ENCODE measurements around the gene RABGEF1. TPM values are rescaled to one million over a fixed set of nuclear protein-coding genes. Genes with fewer than 3 reads are reported as not detected.
"Not testable (repeated sequence)": the region's sequence is repeated elsewhere in the genome, so short reads cannot be mapped to it uniquely, and the experiment has no call there.

The RABGEF1 gene
- total and polyA plus RNA-seq, 2 experiments from 2014 or later, result 68.2 to 71.5 TPM

DNA sequence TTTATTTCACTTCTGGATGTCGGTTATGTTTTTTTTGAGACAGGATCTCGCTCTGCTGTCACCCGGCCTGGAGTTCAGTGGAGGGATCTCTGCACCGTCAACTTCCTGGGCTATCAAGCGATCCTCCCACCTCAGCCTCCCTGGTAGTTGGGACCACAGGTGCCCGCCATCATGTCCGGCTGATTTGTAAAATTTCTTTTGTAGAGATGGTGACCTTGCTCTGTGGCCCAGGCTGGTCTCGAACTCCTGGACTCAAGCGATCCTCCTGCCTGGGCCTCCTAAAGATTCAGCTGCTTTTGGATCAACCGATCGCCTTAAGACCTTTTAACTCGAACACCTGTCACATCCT, 606 bp upstream of the RABGEF1 start:
- H3K36me3 ChIP-seq (ENCODE audit: low read depth), result peaks cover 7% of the 10 kb centered on the region; the same call in 1 of the 2 replicates
- no peaks in the 10 kb centered on the region for H3K9me2 ChIP-seq (ENCODE audit: insufficient read depth)
- TF ChIP-seq EZH2phosphoT487 (IDR thresholded peaks at IDR 0.05; ENCODE audit: insufficient read depth, low read depth) (no peak), EZH2 (IDR thresholded peaks at IDR 0.05; ENCODE audit: insufficient read depth, poor library complexity, severe bottlenecking) (no peak)
- WGBS, 2 experiments (ENCODE audit: low coverage in 1 of 2, low lambda C conversion rate in 2 of 2, missing lambda C conversion rate in 2 of 2), result 13 to 14% methylated on average over 12 of the region's 12 CpGs
- H3K27me3 ChIP-seq (replicated peaks; ENCODE audit: insufficient read depth), result no peaks in the 10 kb centered on the region
- peak; percentile 32 for DNase-seq
- peak overlapping the region; percentile 96 for H3K27ac ChIP-seq
- no peaks in the 10 kb centered on the region for H3K9me3 ChIP-seq (ENCODE audit: low read depth)
- H3K79me2 ChIP-seq (ENCODE audit: insufficient read depth), result peaks cover 92% of the 10 kb centered on the region
- H3K9ac ChIP-seq, result peak overlapping the region; percentile 100
- H2AFZ ChIP-seq, result peak overlapping the region; percentile 73
- in situ Hi-C loops (cut with MboI), result no loop called here
- no peaks in the 10 kb centered on the region for H4K20me1 ChIP-seq (ENCODE audit: insufficient read depth)
- peaks cover 16% of the 10 kb centered on the region for H3K4me1 ChIP-seq (ENCODE audit: insufficient read depth)
- H3K4me3 ChIP-seq, result peak overlapping the region; percentile 79
- peaks cover 32% of the 10 kb centered on the region for H3F3A ChIP-seq (ENCODE audit: insufficient read depth)
- H3K4me2 ChIP-seq (ENCODE audit: unreplicated experiment), result peak overlapping the region; percentile 85

DNA sequence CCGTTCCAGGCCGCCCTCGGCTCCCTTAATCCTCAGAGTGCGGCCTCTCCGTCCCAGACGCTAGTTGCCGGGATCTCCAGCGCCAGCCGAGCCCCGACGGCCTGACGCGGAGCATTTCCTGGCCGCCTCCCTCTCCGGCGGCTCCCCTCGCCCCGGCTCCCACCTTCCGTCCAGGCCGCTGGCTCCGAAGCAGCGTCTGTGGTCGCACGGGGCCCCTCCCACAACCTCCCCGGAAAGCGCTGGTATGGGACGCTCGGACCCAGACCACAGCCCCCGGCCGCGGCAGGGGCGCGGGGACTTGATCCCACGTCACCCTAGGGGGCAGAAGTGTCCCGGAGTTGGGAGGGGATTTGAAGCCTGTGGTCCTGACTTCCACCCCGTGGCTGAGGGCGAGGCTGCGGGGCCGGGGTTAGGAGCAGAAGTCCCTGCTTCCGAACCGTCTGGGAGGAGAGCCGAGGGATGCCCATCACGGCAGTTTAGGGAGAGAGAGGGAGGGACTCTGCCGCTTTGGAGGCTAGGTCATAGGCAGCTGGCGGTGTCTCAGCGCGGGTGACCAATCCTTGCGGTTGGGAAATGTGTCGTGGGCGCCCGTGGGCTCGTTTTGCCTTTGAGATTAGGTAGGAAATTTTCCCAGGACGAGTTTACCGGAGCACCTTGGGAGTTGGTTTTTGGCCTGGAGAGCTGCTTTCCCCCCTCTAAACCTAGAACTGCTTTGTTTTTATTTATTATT, 612 bp downstream of the RABGEF1 start:
- WGBS, 2 experiments (ENCODE audit: low coverage in 1 of 2, low lambda C conversion rate in 2 of 2, missing lambda C conversion rate in 2 of 2), result 0 to 1% methylated on average over 46 to 52 of the region's 54 CpGs
- Histone ChIP-seq H3F3A (ENCODE audit: insufficient read depth) (peaks cover 32% of the 10 kb centered on the region), H2AFZ (0 out of 2 replicates have a peak overlapping the region, but pooled peaks have one; percentile 12), H3K79me2 (ENCODE audit: insufficient read depth) (peaks cover 93% of the 10 kb centered on the region), H3K9ac (peak overlapping the region; percentile 100), H3K4me1 (ENCODE audit: insufficient read depth) (peaks cover 16% of the 10 kb centered on the region), H3K4me2 (ENCODE audit: unreplicated experiment) (peak overlapping the region; percentile 82), H3K4me3 (peak overlapping the region; percentile 79), H3K27ac (peak overlapping the region; percentile 96)
- DNase-seq, result peak; percentile 65
- in situ Hi-C loops (cut with MboI); H3K27me3 ChIP-seq (replicated peaks; ENCODE audit: insufficient read depth); H3K36me3 ChIP-seq (ENCODE audit: low read depth); H4K20me1 ChIP-seq (ENCODE audit: insufficient read depth); H3K9me3 ChIP-seq (ENCODE audit: low read depth); H3K9me2 ChIP-seq (ENCODE audit: insufficient read depth): not testable (repeated sequence)

GRCh38 chr7:66741710-66742049, 1.1 kb downstream of the RABGEF1 start:
- 1 to 4% methylated on average over 17 of the region's 17 CpGs for WGBS, 2 experiments (ENCODE audit: low coverage in 1 of 2, low lambda C conversion rate in 2 of 2, missing lambda C conversion rate in 2 of 2)
- Histone ChIP-seq H3K9me3 (ENCODE audit: low read depth) (no peaks in the 10 kb centered on the region), H3K36me3 (ENCODE audit: low read depth) (no peaks in the 10 kb centered on the region), H3F3A (ENCODE audit: insufficient read depth) (peaks cover 32% of the 10 kb centered on the region), H3K27me3 (replicated peaks; ENCODE audit: insufficient read depth) (no peaks in the 10 kb centered on the region), H3K4me1 (ENCODE audit: insufficient read depth) (peaks cover 16% of the 10 kb centered on the region), H2AFZ (no peak overlapping the region), H3K4me2 (ENCODE audit: unreplicated experiment) (peak overlapping the region; percentile 82), H3K9ac (peak overlapping the region; percentile 100), H3K9me2 (ENCODE audit: insufficient read depth) (no peaks in the 10 kb centered on the region), H3K27ac (peak overlapping the region; percentile 96), H4K20me1 (ENCODE audit: insufficient read depth) (no peaks in the 10 kb centered on the region), H3K79me2 (ENCODE audit: insufficient read depth) (peaks cover 95% of the 10 kb centered on the region), H3K4me3 (peak overlapping the region; percentile 79)
- in situ Hi-C loops (cut with MboI), result no loop called here
- TF ChIP-seq EZH2phosphoT487 (IDR thresholded peaks at IDR 0.05; ENCODE audit: insufficient read depth, low read depth), result no peak
- no peak for TF ChIP-seq EZH2 (IDR thresholded peaks at IDR 0.05; ENCODE audit: insufficient read depth, poor library complexity, severe bottlenecking)
- peak; percentile 69 for DNase-seq

DNA sequence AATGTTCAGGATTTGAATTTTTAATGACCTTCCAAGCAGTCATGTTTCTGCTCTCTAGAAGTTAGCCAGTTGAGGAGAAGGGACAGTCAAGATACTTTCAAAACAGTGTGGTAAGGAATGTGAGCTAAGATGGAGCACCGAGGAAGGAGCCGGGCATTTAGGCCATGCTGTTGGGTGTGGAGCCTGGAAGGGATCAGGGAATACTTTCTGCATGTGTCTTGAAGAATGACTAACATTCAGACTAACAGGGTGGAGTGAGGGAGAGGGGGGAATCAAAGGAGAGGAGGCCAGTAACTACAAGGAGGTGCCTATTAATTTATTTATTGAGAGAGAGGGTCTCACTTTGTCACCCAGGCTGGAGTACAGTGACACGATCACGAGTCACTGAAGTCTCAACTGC, 1.8 kb downstream of the RABGEF1 start:
- Histone ChIP-seq H3F3A (ENCODE audit: insufficient read depth) (peaks cover 37% of the 10 kb centered on the region), H3K27ac (peak overlapping the region; percentile 96), H3K4me1 (ENCODE audit: insufficient read depth) (peaks cover 22% of the 10 kb centered on the region), H3K4me3 (peak overlapping the region; percentile 79), H3K79me2 (ENCODE audit: insufficient read depth) (peaks cover 95% of the 10 kb centered on the region), H3K9ac (peak overlapping the region; percentile 100), H3K4me2 (ENCODE audit: unreplicated experiment) (peak overlapping the region; percentile 82)
- H3K27me3 ChIP-seq (replicated peaks; ENCODE audit: insufficient read depth); H3K36me3 ChIP-seq (ENCODE audit: low read depth); H3K9me2 ChIP-seq (ENCODE audit: insufficient read depth); H2AFZ ChIP-seq; H3K9me3 ChIP-seq (ENCODE audit: low read depth); H4K20me1 ChIP-seq (ENCODE audit: insufficient read depth); in situ Hi-C loops (cut with MboI): not testable (repeated sequence)
- DNase-seq, result peak; percentile 87
- 0 to 3% methylated on average over 4 of the region's 4 CpGs for WGBS, 2 experiments (ENCODE audit: low coverage in 1 of 2, low lambda C conversion rate in 2 of 2, missing lambda C conversion rate in 2 of 2)

DNA sequence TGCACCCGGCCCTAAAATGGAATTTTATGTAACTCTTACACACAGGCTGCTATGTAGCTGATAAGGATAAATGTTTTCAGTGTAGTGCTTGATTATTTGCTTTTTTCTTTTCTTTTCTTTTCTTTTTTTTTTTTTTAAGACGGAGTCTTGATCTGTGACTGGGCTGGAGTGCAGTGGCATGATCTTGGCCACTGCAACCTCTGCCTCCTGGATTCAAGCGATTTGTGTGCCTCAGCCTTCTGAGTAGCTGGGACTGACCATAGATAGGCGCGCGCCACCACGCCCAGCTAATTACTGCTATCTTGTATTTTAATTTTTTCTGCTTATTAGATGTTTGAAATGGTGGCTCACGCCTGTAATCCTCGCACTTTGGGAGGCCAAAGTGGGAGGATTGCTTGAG, 3.4 kb downstream of the RABGEF1 start:
- Histone ChIP-seq H3K4me1 (ENCODE audit: insufficient read depth) (peaks cover 38% of the 10 kb centered on the region), H3K4me3 (no peak overlapping the region), H3K4me2 (ENCODE audit: unreplicated experiment) (no peak overlapping the region), H2AFZ (no peak overlapping the region), H3K9me2 (ENCODE audit: insufficient read depth) (no peaks in the 10 kb centered on the region), H3F3A (ENCODE audit: insufficient read depth) (peaks cover 50% of the 10 kb centered on the region), H3K9ac (no peak overlapping the region), H3K79me2 (ENCODE audit: insufficient read depth) (peaks cover 97% of the 10 kb centered on the region), H4K20me1 (ENCODE audit: insufficient read depth) (peaks cover 20% of the 10 kb centered on the region; the same call in 1 of the 2 replicates), H3K27me3 (replicated peaks; ENCODE audit: insufficient read depth) (no peaks in the 10 kb centered on the region), H3K27ac (peak overlapping the region; percentile 96), H3K36me3 (ENCODE audit: low read depth) (no peaks in the 10 kb centered on the region), H3K9me3 (ENCODE audit: low read depth) (no peaks in the 10 kb centered on the region)
- 87 to 90% methylated on average over 9 of the region's 9 CpGs for WGBS, 2 experiments (ENCODE audit: low coverage in 1 of 2, low lambda C conversion rate in 2 of 2, missing lambda C conversion rate in 2 of 2)
- in situ Hi-C loops (cut with MboI), result no loop called here
- TF ChIP-seq EZH2 (IDR thresholded peaks at IDR 0.05; ENCODE audit: insufficient read depth, poor library complexity, severe bottlenecking) (no peak), EZH2phosphoT487 (IDR thresholded peaks at IDR 0.05; ENCODE audit: insufficient read depth, low read depth) (no peak)
- DNase-seq, result no peak
